Upper lobe of left lung (tissue), 4 donors: ENCODE data around the gene RAB11FIP3.

Experiments
- POLR2A ChIP-seq, 4 donors: fragments of 450-650 bp; IDR thresholded peaks; one replicate each; pipeline ENCODE4 v1.5.1; 2016 to 2017; ENCODE audit warnings: antibody characterized with exemption in 4 of 4, mild to moderate bottlenecking in 2 of 4
- TF ChIP-seq, protein P1 (sequence below), 6 experiments: fragments of 450-650 bp in 4 of 6; fragments of 200-600 bp in 2 of 6; sonication (generic) in 2 of 6; IDR thresholded peaks; one replicate each; pipeline ENCODE4 v1.5.1; 2016 to 2019; ENCODE audit warnings: antibody characterized with exemption in 6 of 6

DNA sequence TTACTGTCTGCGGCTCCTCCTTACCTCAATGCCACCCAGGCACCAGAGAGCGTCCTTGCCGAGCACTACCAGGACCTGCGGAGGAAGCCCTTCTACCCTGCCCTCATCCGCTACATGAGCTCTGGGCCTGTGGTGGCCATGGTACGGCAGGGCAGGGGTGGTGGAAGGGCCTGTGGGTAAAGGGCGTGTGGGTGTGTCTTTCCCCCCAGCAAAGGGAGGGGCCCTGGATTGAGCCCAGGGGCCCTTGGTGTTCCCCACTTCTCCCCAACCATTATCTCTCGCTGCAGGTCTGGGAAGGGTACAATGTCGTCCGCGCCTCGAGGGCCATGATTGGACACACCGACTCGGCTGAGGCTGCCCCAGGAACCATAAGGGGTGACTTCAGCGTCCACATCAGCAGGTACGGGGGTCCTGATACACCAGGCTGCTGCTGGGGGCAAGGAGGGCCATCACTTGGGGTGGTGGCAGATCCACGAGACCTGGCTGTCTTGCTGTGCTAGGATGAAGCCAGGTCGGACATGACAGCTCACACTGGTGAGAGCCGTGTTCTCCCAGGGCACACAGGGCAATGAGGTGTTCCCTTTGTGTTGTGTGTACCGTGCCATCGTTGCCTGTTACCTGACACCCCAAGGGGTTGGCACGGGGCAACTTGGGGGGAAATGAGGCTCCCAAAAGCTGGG, 26.0 kb upstream of the RAB11FIP3 start:
- TF ChIP-seq POLR2A (IDR thresholded peaks at IDR 0.05): no peak
- TF ChIP-seq, protein P1, sequence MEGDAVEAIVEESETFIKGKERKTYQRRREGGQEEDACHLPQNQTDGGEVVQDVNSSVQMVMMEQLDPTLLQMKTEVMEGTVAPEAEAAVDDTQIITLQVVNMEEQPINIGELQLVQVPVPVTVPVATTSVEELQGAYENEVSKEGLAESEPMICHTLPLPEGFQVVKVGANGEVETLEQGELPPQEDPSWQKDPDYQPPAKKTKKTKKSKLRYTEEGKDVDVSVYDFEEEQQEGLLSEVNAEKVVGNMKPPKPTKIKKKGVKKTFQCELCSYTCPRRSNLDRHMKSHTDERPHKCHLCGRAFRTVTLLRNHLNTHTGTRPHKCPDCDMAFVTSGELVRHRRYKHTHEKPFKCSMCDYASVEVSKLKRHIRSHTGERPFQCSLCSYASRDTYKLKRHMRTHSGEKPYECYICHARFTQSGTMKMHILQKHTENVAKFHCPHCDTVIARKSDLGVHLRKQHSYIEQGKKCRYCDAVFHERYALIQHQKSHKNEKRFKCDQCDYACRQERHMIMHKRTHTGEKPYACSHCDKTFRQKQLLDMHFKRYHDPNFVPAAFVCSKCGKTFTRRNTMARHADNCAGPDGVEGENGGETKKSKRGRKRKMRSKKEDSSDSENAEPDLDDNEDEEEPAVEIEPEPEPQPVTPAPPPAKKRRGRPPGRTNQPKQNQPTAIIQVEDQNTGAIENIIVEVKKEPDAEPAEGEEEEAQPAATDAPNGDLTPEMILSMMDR (IDR thresholded peaks at IDR 0.05): no peak
